Measurements from ENCODE around the gene PICALM.
"Not testable (repeated sequence)": the region's sequence is repeated elsewhere in the genome, so short reads cannot be mapped to it uniquely, and the experiment has no call there.

PICALM gene

GRCh38 chr11:85930879-85931366 is 138.0 kb downstream of the PICALM start:
- DNase-seq (ENCODE audit: low read depth in 1 of 2, low spot score in 1 of 2), result no peak
- in situ Hi-C loops (cut with HindIII; ENCODE audit: low pct_unique_long_range_greater_than_20kb, low sequenced_read_pairs), result no loop called here
- no peak for TF ChIP-seq JUND (IDR thresholded peaks at IDR 0.05; ENCODE audit: low read depth)

GRCh38 chr11:85926653-85927214 is 142.2 kb downstream of the PICALM start:
- DNase-seq (ENCODE audit: low read depth in 1 of 2, low spot score in 1 of 2); in situ Hi-C loops (cut with HindIII; ENCODE audit: low pct_unique_long_range_greater_than_20kb, low sequenced_read_pairs): not testable (repeated sequence)

- peak in 1 of 2 experiments; percentile 39 for DNase-seq (ENCODE audit: low read depth in 1 of 2, low spot score in 1 of 2)
- no peak for TF ChIP-seq JUND (IDR thresholded peaks at IDR 0.05; ENCODE audit: low read depth)
- in situ Hi-C loops (cut with HindIII; ENCODE audit: low pct_unique_long_range_greater_than_20kb, low sequenced_read_pairs), result no loop called here
Measured at GRCh38 chr11:85923455-85923854, 145.4 kb downstream of the PICALM start.

- in situ Hi-C loops (cut with HindIII; ENCODE audit: low pct_unique_long_range_greater_than_20kb, low sequenced_read_pairs), result no loop called here
- peak in 1 of 2 experiments; percentile 35 for DNase-seq (ENCODE audit: low read depth in 1 of 2, low spot score in 1 of 2)
- TF ChIP-seq JUND (IDR thresholded peaks at IDR 0.05; ENCODE audit: low read depth), result no peak
Measured at GRCh38 chr11:85922367-85922766, 146.5 kb downstream of the PICALM start.

GRCh38 chr11:85918910-85919794 is 149.7 kb downstream of the PICALM start:
- in situ Hi-C loops (cut with HindIII; ENCODE audit: low pct_unique_long_range_greater_than_20kb, low sequenced_read_pairs), result no loop called here
- no peak for DNase-seq (ENCODE audit: low read depth in 1 of 2, low spot score in 1 of 2)

GRCh38 chr11:85914425-85914824 is 154.5 kb downstream of the PICALM start:
- in situ Hi-C loops (cut with HindIII; ENCODE audit: low pct_unique_long_range_greater_than_20kb, low sequenced_read_pairs), result no loop called here
- TF ChIP-seq JUND (IDR thresholded peaks at IDR 0.05; ENCODE audit: low read depth), result no peak
- no peak for DNase-seq (ENCODE audit: low read depth in 1 of 2, low spot score in 1 of 2)

More at GRCh38 chr11:85918910-85919794, 149.7 kb downstream of the PICALM start:
- no peak for TF ChIP-seq JUND (IDR thresholded peaks at IDR 0.05; ENCODE audit: low read depth)

GRCh38 chr11:85913513-85913912 is 155.4 kb downstream of the PICALM start:
- in situ Hi-C loops (cut with HindIII; ENCODE audit: low pct_unique_long_range_greater_than_20kb, low sequenced_read_pairs), result no loop called here
- no peak for DNase-seq (ENCODE audit: low read depth in 1 of 2, low spot score in 1 of 2)
- no peak for TF ChIP-seq JUND (IDR thresholded peaks at IDR 0.05; ENCODE audit: low read depth)

- no peak for DNase-seq (ENCODE audit: low read depth in 1 of 2, low spot score in 1 of 2)
- in situ Hi-C loops (cut with HindIII; ENCODE audit: low pct_unique_long_range_greater_than_20kb, low sequenced_read_pairs), result no loop called here
- TF ChIP-seq JUND (IDR thresholded peaks at IDR 0.05; ENCODE audit: low read depth), result no peak
Measured at GRCh38 chr11:85912414-85912813, 156.5 kb downstream of the PICALM start.
